ENCODE results near the gene CHIT1. TPM values are rescaled to one million over a fixed set of nuclear protein-coding genes. Genes with fewer than 3 reads are reported as not detected.

The CHIT1 gene
- total RNA-seq, 1 donor from 2014 or later: not detected

GRCh38 chr1:203223012-203223775 is 6.3 kb downstream of the CHIT1 start:
- DNase-seq (ENCODE audit: low read depth): no peak
- no peak overlapping the region for H3K4me3 ChIP-seq (ENCODE audit: low read depth, low read length)
- TF ChIP-seq, protein P1, sequence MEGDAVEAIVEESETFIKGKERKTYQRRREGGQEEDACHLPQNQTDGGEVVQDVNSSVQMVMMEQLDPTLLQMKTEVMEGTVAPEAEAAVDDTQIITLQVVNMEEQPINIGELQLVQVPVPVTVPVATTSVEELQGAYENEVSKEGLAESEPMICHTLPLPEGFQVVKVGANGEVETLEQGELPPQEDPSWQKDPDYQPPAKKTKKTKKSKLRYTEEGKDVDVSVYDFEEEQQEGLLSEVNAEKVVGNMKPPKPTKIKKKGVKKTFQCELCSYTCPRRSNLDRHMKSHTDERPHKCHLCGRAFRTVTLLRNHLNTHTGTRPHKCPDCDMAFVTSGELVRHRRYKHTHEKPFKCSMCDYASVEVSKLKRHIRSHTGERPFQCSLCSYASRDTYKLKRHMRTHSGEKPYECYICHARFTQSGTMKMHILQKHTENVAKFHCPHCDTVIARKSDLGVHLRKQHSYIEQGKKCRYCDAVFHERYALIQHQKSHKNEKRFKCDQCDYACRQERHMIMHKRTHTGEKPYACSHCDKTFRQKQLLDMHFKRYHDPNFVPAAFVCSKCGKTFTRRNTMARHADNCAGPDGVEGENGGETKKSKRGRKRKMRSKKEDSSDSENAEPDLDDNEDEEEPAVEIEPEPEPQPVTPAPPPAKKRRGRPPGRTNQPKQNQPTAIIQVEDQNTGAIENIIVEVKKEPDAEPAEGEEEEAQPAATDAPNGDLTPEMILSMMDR (conservative IDR thresholded peaks at IDR 0.05; ENCODE audit: low read depth, low read length): no peak

DNA sequence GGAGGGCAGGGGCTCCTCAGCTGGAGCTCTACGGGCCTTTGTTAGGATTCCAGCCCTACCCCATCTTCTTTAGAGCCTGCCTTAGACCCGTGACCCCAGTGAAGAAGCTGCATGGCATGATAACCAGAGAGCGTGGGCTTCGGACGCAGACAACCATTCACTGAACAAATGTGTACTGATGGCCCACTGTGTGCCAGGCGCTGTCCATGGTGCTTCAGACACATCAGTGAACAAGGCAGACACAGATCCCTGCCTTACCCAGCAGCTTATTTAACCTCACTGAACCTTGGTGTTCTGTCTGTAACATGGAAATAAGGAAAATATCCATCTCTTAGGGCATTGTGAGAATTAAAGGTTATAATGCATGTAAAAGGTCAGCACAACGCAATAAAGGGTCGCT is 9.5 kb downstream of the CHIT1 start:
- no peak for DNase-seq (ENCODE audit: low read depth)
- TF ChIP-seq, protein P1 (conservative IDR thresholded peaks at IDR 0.05; ENCODE audit: low read depth, low read length): no peak
- H3K4me3 ChIP-seq (ENCODE audit: low read depth, low read length): no peak overlapping the region

DNA sequence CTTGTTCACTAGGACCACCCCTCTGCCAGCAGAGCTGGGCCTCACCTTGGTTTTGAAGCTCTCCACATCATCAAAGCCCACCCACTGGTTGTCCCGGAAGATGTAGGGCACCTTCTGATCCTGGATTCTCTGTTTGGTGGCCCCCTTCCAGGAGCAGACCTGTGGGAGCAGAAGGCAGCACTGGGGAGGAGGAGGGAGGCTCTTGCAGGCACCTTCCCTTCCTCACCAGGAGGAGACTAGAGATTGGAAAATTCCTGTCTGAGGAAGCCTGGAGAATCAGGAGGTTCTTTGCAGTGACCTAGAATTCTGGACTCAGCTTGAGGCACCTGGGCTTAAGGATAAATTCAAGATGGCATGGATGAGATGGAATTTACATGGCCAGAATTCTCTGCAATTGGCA is 10.3 kb downstream of the CHIT1 start:
- no peak for DNase-seq (ENCODE audit: low read depth)
- TF ChIP-seq, protein P1 (conservative IDR thresholded peaks at IDR 0.05; ENCODE audit: low read depth, low read length): no peak
- no peak overlapping the region for H3K4me3 ChIP-seq (ENCODE audit: low read depth, low read length)

GRCh38 chr1:203217668-203218067 is 11.8 kb downstream of the CHIT1 start:
- no peak for DNase-seq (ENCODE audit: low read depth)
- TF ChIP-seq, protein P1 (conservative IDR thresholded peaks at IDR 0.05; ENCODE audit: low read depth, low read length): no peak

DNA sequence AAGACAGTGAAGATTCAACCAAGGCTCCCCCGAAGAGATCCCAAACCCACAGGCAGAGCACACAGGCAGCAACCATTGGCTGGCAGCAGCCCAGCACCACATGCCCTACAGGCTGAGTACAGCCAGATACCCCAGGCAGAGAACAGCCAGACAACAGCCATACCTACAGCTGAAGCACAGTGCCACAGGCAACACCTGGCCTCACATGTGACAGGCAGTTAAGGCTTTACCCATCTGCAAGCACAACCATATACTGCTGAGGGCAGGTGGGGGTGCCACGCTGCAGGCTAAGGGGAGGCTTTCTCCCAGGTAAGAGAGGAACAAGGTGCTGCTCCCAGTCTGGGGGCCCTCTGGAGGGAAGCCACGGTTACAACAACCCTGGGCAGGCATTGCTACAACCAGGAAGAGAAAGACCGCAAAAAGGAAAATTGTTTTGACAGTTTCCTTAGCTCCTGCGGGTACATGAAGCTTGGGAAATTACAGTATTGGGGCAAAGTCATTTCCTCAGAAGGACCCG is 12.3 kb downstream of the CHIT1 start:
- TF ChIP-seq, protein P1 (conservative IDR thresholded peaks at IDR 0.05; ENCODE audit: low read depth, low read length): peak; percentile 55
- DNase-seq (ENCODE audit: low read depth): no peak
- H3K4me3 ChIP-seq (ENCODE audit: low read depth, low read length): no peak overlapping the region

More at GRCh38 chr1:203217668-203218067, 11.8 kb downstream of the CHIT1 start:
- H3K4me3 ChIP-seq (ENCODE audit: low read depth, low read length): no peak overlapping the region

DNA sequence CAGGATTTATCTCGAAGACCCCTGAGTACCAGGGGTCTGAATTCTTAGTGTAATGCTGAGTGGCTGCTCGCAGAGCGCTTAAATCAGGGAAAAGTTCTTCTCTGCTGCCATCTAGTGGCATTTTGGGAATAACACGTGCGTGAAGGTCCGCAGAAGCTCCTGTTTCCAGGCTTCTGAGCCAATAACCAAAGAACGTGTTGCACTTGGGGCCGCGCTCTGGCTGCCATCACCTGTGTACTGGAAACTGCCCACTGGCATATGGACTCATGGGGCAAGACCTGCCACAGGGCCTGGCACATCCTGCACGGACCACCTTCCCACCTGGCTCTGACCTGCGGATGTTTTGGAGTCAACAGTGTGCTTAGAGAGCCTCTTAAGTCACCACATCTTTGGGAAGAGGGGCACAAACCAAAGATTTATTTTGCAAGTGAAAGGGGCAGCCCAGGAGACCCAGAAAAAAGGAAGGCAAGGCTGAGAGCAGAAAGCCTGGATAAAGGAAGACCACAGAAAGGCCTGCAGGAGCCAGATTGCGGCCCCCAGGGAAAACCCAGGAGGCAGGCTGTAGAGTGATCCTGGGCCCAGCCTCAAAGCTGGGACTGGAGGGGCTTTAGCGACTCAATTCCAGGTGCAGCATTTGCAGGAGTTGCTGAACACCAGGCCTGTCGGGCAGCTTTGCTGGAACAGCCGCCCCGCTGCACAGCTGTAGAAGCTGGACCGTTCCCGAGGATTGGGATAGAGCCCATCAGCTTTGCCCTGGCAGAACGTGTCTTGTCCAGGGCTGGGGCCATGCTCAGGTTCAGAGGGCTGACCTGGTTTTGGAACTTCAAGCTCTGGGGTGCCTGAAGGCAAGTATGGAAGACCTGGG is 13.0 kb downstream of the CHIT1 start:
- TF ChIP-seq, protein P1 (conservative IDR thresholded peaks at IDR 0.05; ENCODE audit: low read depth, low read length): peak; percentile 67

More for the DNA sequence above, 13.0 kb downstream of the CHIT1 start:
- no peak overlapping the region for H3K4me3 ChIP-seq (ENCODE audit: low read depth, low read length)
- no peak for DNase-seq (ENCODE audit: low read depth)

All from epithelial cell of proximal tubule (primary cell).